Measurements from ENCODE around the gene IGF2.

GRCh38 chr11:2151500-2152257, 12.5 kb upstream of the IGF2 start:
- no peak for TF ChIP-seq EZH2 (IDR thresholded peaks at IDR 0.05; ENCODE audit: borderline replicate concordance, insufficient read depth, low read depth, low read length, poor library complexity, severe bottlenecking)
- peak; percentile 77 for TF ChIP-seq CTCF (IDR thresholded peaks at IDR 0.05)

Measured in B cell (primary cell).